ENCODE results near the gene RHEBL1.
A peak's percentile ranks its signal among the peaks of the same experiment; 100 is the strongest.

Gene RHEBL1

DNA sequence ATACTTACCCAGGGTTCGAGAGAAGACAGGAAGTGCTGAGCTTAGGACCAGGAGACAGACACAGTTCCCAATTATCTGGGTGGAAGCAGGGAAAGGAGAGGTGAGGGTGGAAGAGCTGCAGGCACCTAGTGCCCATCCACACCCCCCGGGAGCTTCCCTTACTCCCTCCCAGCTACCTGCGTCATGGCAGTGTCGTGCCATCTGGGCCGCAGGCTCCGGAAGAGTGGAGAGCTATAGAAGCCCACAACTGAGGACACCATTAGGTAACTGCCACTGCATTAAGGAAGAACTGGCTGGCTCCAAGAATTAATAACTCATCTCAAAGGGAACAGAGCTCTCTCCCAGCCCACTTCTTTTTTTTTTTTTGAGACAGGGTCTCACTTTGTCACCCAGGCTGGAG lies 30.6 kb upstream of the RHEBL1 start:
- Histone ChIP-seq H4K8ac (ENCODE audit: low read length) (no peak overlapping the region), H3K79me1 (replicated peaks; ENCODE audit: low read length, poor library complexity, severe bottlenecking) (peaks cover 31% of the 10 kb centered on the region), H4K91ac (ENCODE audit: low read length) (no peak overlapping the region), H2AK5ac (ENCODE audit: low read length, severe bottlenecking) (no peak overlapping the region), H2BK5ac (ENCODE audit: low read depth, low read length, poor library complexity, severe bottlenecking) (no peak overlapping the region), H3K4me2 (ENCODE audit: low read length, poor library complexity, severe bottlenecking) (no peak overlapping the region), H2BK15ac (ENCODE audit: low read depth, poor library complexity, severe bottlenecking) (no peak overlapping the region), H3K18ac (ENCODE audit: low read depth in 1 of 2, low read length in 2 of 2) (no peak overlapping the region), H3K27me3 (ENCODE audit: control insufficient read depth in 1 of 2, insufficient read depth in 1 of 2, low read length in 2 of 2) (peaks cover 4 to 5% of the 10 kb centered on the region in 2 experiments), H2AFZ (ENCODE audit: low read depth, low read length) (no peak overlapping the region), H2BK120ac (ENCODE audit: low read depth, low read length) (no peak overlapping the region), H3K9ac (ENCODE audit: low read length) (no peak overlapping the region), H3K9me3 (ENCODE audit: control insufficient read depth, low read length) (no peaks in the 10 kb centered on the region), H3K23ac (ENCODE audit: low read length in 2 of 2) (no peak overlapping the region), H3K14ac (ENCODE audit: low read length in 2 of 2) (no peak overlapping the region), H2BK12ac (ENCODE audit: low read length in 2 of 2) (no peak overlapping the region), H3K4me3 (ENCODE audit: insufficient read depth in 1 of 2, low read depth in 1 of 2, low read length in 2 of 2) (no peak overlapping the region), H3K36me3 (ENCODE audit: control insufficient read depth in 1 of 2, insufficient read depth in 2 of 2, low read depth in 1 of 2, low read length in 2 of 2) (peaks cover 66 to 88% of the 10 kb centered on the region in 2 experiments), H3K4ac (ENCODE audit: low read depth in 1 of 2, low read length in 2 of 2) (no peak overlapping the region), H3K27ac (ENCODE audit: low read length, poor library complexity, severe bottlenecking) (no peak overlapping the region), H3K4me1 (ENCODE audit: control insufficient read depth, insufficient read depth, low read depth, low read length) (no peaks in the 10 kb centered on the region)
- WGBS: 98% methylated on average over 5 of the region's 6 CpGs
- no peak for DNase-seq

DNA sequence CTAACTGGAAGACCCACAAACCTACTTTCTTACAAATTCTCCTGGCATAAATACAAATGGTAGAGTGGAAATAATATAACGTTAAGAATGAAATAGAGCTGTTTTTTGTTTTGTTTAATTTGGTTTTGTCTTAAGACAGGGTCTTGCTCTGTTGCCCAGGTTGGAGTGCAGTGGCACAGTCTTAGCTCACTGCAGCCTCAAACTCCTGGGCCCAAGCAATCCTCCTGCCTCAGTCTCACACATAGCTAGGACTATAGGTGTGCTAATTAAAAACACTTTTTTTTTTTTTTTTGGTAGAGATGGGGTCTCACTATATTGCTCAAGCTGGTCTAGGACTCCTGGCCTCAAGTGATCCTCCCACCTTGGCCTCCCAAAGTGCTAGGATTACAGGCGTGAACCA lies 28.9 kb upstream of the RHEBL1 start:
- no peak overlapping the region for H3K14ac ChIP-seq (ENCODE audit: low read length in 2 of 2)
- H3K18ac ChIP-seq (ENCODE audit: low read depth in 1 of 2, low read length in 2 of 2): no peak overlapping the region
- H3K9ac ChIP-seq (ENCODE audit: low read length): no peak overlapping the region
- no peak overlapping the region for H2AFZ ChIP-seq (ENCODE audit: low read depth, low read length)
- H2BK15ac ChIP-seq (ENCODE audit: low read depth, poor library complexity, severe bottlenecking): no peak overlapping the region
- WGBS: 100% methylated on average over 2 of the region's 2 CpGs
- no peak for DNase-seq
- H4K8ac ChIP-seq (ENCODE audit: low read length): no peak overlapping the region
- H3K4me2 ChIP-seq (ENCODE audit: low read length, poor library complexity, severe bottlenecking): no peak overlapping the region
- H2BK5ac ChIP-seq (ENCODE audit: low read depth, low read length, poor library complexity, severe bottlenecking): no peak overlapping the region
- no peak overlapping the region for H2BK12ac ChIP-seq (ENCODE audit: low read length in 2 of 2)
- no peak overlapping the region for H2BK120ac ChIP-seq (ENCODE audit: low read depth, low read length)
- H2AK5ac ChIP-seq (ENCODE audit: low read length, severe bottlenecking): no peak overlapping the region
- peaks cover 11% of the 10 kb centered on the region for H3K4me1 ChIP-seq (ENCODE audit: control insufficient read depth, insufficient read depth, low read depth, low read length)
- H3K9me3 ChIP-seq (ENCODE audit: control insufficient read depth, low read length): no peaks in the 10 kb centered on the region
- no peak overlapping the region for H3K23ac ChIP-seq (ENCODE audit: low read length in 2 of 2)
- H3K79me1 ChIP-seq (replicated peaks; ENCODE audit: low read length, poor library complexity, severe bottlenecking): peaks cover 17% of the 10 kb centered on the region
- no peak overlapping the region for H4K91ac ChIP-seq (ENCODE audit: low read length)
- H3K27ac ChIP-seq (ENCODE audit: low read length, poor library complexity, severe bottlenecking): no peak overlapping the region
- no peak overlapping the region for H3K4ac ChIP-seq (ENCODE audit: low read depth in 1 of 2, low read length in 2 of 2)
- H3K4me3 ChIP-seq (ENCODE audit: insufficient read depth in 1 of 2, low read depth in 1 of 2, low read length in 2 of 2): no peak overlapping the region
- H3K27me3 ChIP-seq (ENCODE audit: control insufficient read depth in 1 of 2, insufficient read depth in 1 of 2, low read length in 2 of 2): peaks cover 21 to 22% of the 10 kb centered on the region in 2 experiments
- H3K36me3 ChIP-seq (ENCODE audit: control insufficient read depth in 1 of 2, insufficient read depth in 2 of 2, low read depth in 1 of 2, low read length in 2 of 2): peaks cover 50 to 71% of the 10 kb centered on the region in 2 experiments

DNA sequence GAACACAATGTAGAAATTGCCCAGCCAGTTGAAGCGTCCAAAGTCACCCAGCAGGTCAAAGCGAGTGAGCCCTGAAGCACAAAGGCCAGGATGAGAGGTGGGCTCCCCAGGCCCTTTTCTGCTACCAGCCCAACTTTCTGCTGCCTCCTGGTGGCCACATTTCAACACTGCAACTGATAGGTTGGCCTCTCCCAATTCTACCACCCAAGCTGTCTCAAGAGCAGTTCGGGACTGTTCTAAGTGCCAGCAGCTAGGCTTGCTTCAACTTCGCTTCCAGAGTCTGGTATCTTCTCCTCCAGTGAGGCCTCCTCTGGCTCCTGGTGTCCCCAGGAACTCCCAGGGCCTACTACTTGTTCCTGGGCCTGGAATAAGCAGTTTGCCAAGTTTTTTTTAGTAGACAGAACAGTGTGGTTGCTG lies 28.3 kb upstream of the RHEBL1 start:
- Histone ChIP-seq H3K9ac (ENCODE audit: low read length) (no peak overlapping the region), H2BK5ac (ENCODE audit: low read depth, low read length, poor library complexity, severe bottlenecking) (no peak overlapping the region), H2BK12ac (ENCODE audit: low read length in 2 of 2) (no peak overlapping the region), H3K4me1 (ENCODE audit: control insufficient read depth, insufficient read depth, low read depth, low read length) (peaks cover 13% of the 10 kb centered on the region), H2BK120ac (ENCODE audit: low read depth, low read length) (no peak overlapping the region), H4K8ac (ENCODE audit: low read length) (no peak overlapping the region), H4K91ac (ENCODE audit: low read length) (no peak overlapping the region), H2AK5ac (ENCODE audit: low read length, severe bottlenecking) (no peak overlapping the region), H2BK15ac (ENCODE audit: low read depth, poor library complexity, severe bottlenecking) (no peak overlapping the region), H3K4ac (ENCODE audit: low read depth in 1 of 2, low read length in 2 of 2) (no peak overlapping the region), H3K36me3 (ENCODE audit: control insufficient read depth in 1 of 2, insufficient read depth in 2 of 2, low read depth in 1 of 2, low read length in 2 of 2) (peaks cover 45 to 65% of the 10 kb centered on the region in 2 experiments), H3K4me2 (ENCODE audit: low read length, poor library complexity, severe bottlenecking) (no peak overlapping the region), H2AFZ (ENCODE audit: low read depth, low read length) (no peak overlapping the region), H3K23ac (ENCODE audit: low read length in 2 of 2) (no peak overlapping the region), H3K79me1 (replicated peaks; ENCODE audit: low read length, poor library complexity, severe bottlenecking) (peaks cover 12% of the 10 kb centered on the region), H3K27me3 (ENCODE audit: control insufficient read depth in 1 of 2, insufficient read depth in 1 of 2, low read length in 2 of 2) (peaks cover 27 to 29% of the 10 kb centered on the region in 2 experiments), H3K27ac (ENCODE audit: low read length, poor library complexity, severe bottlenecking) (no peak overlapping the region), H3K14ac (ENCODE audit: low read length in 2 of 2) (no peak overlapping the region), H3K4me3 (ENCODE audit: insufficient read depth in 1 of 2, low read depth in 1 of 2, low read length in 2 of 2) (no peak overlapping the region), H3K9me3 (ENCODE audit: control insufficient read depth, low read length) (no peaks in the 10 kb centered on the region), H3K18ac (ENCODE audit: low read depth in 1 of 2, low read length in 2 of 2) (no peak overlapping the region)
- peak; percentile 55 for DNase-seq
- 60% methylated on average over 4 of the region's 4 CpGs for WGBS

DNA sequence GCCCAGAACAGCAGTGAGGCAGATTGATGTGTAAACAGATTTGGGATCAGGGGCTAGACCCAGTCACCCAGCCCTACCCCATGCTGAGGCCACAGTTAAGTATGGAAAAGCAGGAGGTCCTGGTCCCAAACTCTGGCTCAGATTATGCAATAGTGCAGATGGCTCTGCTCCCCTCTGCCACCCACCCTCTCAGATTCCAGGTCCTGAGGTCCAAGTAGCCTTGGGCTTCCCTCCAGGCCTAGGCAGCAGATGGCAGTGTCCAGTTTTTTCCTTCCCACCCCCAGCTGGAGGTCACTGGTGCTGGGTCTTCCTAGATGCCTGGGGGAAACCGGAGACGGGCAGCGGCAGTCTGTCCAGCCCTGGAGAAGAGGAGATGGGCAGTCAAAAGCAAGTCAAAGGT lies 27.6 kb upstream of the RHEBL1 start:
- Histone ChIP-seq H4K91ac (ENCODE audit: low read length) (no peak overlapping the region), H3K36me3 (ENCODE audit: control insufficient read depth in 1 of 2, insufficient read depth in 2 of 2, low read depth in 1 of 2, low read length in 2 of 2) (peaks cover 39 to 58% of the 10 kb centered on the region in 2 experiments), H3K27me3 (ENCODE audit: control insufficient read depth in 1 of 2, insufficient read depth in 1 of 2, low read length in 2 of 2) (peaks cover 34 to 35% of the 10 kb centered on the region in 2 experiments), H2BK120ac (ENCODE audit: low read depth, low read length) (no peak overlapping the region), H3K79me1 (replicated peaks; ENCODE audit: low read length, poor library complexity, severe bottlenecking) (peaks cover 5% of the 10 kb centered on the region), H3K18ac (ENCODE audit: low read depth in 1 of 2, low read length in 2 of 2) (no peak overlapping the region), H3K4me1 (ENCODE audit: control insufficient read depth, insufficient read depth, low read depth, low read length) (peaks cover 16% of the 10 kb centered on the region), H3K9me3 (ENCODE audit: control insufficient read depth, low read length) (no peaks in the 10 kb centered on the region), H2AFZ (ENCODE audit: low read depth, low read length) (no peak overlapping the region), H3K4me3 (ENCODE audit: insufficient read depth in 1 of 2, low read depth in 1 of 2, low read length in 2 of 2) (no peak overlapping the region), H3K14ac (ENCODE audit: low read length in 2 of 2) (no peak overlapping the region), H3K9ac (ENCODE audit: low read length) (no peak overlapping the region), H2BK12ac (ENCODE audit: low read length in 2 of 2) (no peak overlapping the region), H3K23ac (ENCODE audit: low read length in 2 of 2) (no peak overlapping the region), H2AK5ac (ENCODE audit: low read length, severe bottlenecking) (no peak overlapping the region), H3K4me2 (ENCODE audit: low read length, poor library complexity, severe bottlenecking) (no peak overlapping the region), H2BK15ac (ENCODE audit: low read depth, poor library complexity, severe bottlenecking) (no peak overlapping the region), H2BK5ac (ENCODE audit: low read depth, low read length, poor library complexity, severe bottlenecking) (no peak overlapping the region), H3K27ac (ENCODE audit: low read length, poor library complexity, severe bottlenecking) (no peak overlapping the region), H4K8ac (ENCODE audit: low read length) (no peak overlapping the region), H3K4ac (ENCODE audit: low read depth in 1 of 2, low read length in 2 of 2) (no peak overlapping the region)
- DNase-seq: no peak
- WGBS: 94% methylated on average over 3 of the region's 3 CpGs

Measured in mesenchymal stem cell (in vitro differentiated cells and primary cell).